K562 (cell line): ENCODE results near the gene PHLDB1.

Experiments used
- CEBPB ChIP-seq: fragments of 450-650 bp; IDR thresholded peaks from 2 replicates; pipeline ENCODE4 v1.6.1; 2016; ENCODE audit warnings: missing genetic modification characterization, missing compliant biosample characterization
- KLF6 ChIP-seq: fragments of 250-450 bp; sonication (Bioruptor Pico); IDR thresholded peaks from 2 replicates; pipeline ENCODE4 v1.4.0; 2020; ENCODE audit warnings: mild to moderate bottlenecking, moderate library complexity, borderline replicate concordance

DNA sequence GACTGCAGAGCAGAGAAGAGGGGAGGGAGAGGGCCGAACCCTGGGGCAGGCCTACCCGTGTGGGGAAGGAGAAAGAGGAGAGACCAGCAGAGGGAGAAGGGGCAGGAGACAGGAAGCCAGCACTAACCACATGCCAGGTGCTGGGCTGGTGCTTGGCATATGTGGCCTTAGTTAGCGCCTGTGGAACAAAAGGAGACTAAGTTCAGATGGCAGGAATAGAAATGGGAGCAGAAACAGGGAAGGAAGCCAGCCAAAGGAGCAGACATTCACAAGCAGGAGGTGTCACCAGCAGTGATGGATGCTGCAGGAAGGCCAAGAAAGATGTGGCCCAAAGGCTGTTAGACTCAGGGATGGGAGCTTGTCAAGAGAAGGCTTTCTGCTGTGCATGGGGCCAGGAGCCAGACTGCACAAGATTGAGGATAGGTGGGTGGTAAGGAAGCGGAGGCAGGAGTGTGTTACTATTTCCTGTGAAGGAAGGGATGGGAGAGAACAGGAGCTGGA, 45.3 kb downstream of the PHLDB1 start:
- TF ChIP-seq CEBPB (no peak), KLF6 (CRISPR knock-in tag) (no peak)
